T-helper 1 cell treated with Interleukin-12 subunit alpha and Interleukin-12 subunit beta and Interleukin-4 antibody, amounts not matched to agents 30 μg/mL and 1 μg/mL, for 36 hours (primary cell): ENCODE results near the gene NHLRC3.
"Not testable (repeated sequence)": the region's sequence is repeated elsewhere in the genome, so short reads cannot be mapped to it uniquely, and the experiment has no call there.

Source experiments
- H3K27ac Mint-ChIP-seq: one replicate; pipeline ENCODE4 v1.8.0; 2021; ENCODE audit warnings: mild to moderate bottlenecking, mixed read lengths
- H3K27me3 Mint-ChIP-seq: one replicate; pipeline ENCODE4 v1.8.0; 2021; ENCODE audit warnings: low read depth, mixed read lengths
- H3K36me3 Mint-ChIP-seq: one replicate; pipeline ENCODE4 v1.8.0; 2021; ENCODE audit warnings: low read depth, mixed read lengths
- H3K4me1 Mint-ChIP-seq: one replicate; pipeline ENCODE4 v1.8.0; 2021; ENCODE audit warnings: low read depth, mixed read lengths
- H3K4me3 Mint-ChIP-seq: one replicate; pipeline ENCODE4 v1.8.0; 2021; ENCODE audit warnings: mild to moderate bottlenecking, moderate library complexity, mixed read lengths
- H3K9me3 Mint-ChIP-seq: one replicate; pipeline ENCODE4 v1.8.0; 2021; ENCODE audit warnings: mixed read lengths

The NHLRC3 gene

DNA sequence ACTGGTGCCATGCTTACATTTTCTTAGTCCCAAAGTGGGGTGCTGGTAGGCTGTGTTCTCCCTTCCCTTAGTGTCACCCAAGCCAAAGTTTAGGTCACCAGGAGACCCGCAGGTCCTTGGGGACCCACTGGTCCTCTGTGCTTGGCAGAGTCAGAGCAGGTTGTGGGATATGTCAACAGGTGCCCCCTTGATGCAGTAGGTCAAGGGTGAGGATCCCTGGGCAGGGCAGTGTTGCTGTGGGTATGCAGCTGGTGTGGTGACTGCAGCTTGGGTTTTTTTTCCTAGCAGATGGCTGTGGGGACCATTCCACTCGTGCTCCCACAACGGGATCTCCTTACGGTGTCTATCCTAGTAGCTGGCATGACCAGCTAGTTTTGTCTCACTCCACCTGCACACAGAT lies 23.7 kb downstream of the NHLRC3 start:
- no peaks in the 10 kb centered on the region for H3K9me3 Mint-ChIP-seq
- no peak overlapping the region for H3K27ac Mint-ChIP-seq
- H3K27me3 Mint-ChIP-seq, result no peaks in the 10 kb centered on the region
- no peak overlapping the region for H3K4me3 Mint-ChIP-seq
- peaks cover 5% of the 10 kb centered on the region for H3K36me3 Mint-ChIP-seq
- H3K4me1 Mint-ChIP-seq, result peaks cover 6% of the 10 kb centered on the region

- Mint-ChIP-seq H3K27me3 (peaks cover 35% of the 10 kb centered on the region), H3K36me3 (no peaks in the 10 kb centered on the region), H3K4me3 (no peak overlapping the region), H3K9me3 (no peaks in the 10 kb centered on the region), H3K27ac (no peak overlapping the region), H3K4me1 (no peaks in the 10 kb centered on the region)
These were observed 34.6 kb downstream of the NHLRC3 start for GRCh38 chr13:39072842-39073241.

GRCh38 chr13:39073983-39074382 lies 35.7 kb downstream of the NHLRC3 start:
- Mint-ChIP-seq H3K27ac (no peak overlapping the region), H3K4me1 (no peaks in the 10 kb centered on the region), H3K27me3 (peaks cover 35% of the 10 kb centered on the region), H3K4me3 (no peak overlapping the region), H3K9me3 (no peaks in the 10 kb centered on the region), H3K36me3 (no peaks in the 10 kb centered on the region)

DNA sequence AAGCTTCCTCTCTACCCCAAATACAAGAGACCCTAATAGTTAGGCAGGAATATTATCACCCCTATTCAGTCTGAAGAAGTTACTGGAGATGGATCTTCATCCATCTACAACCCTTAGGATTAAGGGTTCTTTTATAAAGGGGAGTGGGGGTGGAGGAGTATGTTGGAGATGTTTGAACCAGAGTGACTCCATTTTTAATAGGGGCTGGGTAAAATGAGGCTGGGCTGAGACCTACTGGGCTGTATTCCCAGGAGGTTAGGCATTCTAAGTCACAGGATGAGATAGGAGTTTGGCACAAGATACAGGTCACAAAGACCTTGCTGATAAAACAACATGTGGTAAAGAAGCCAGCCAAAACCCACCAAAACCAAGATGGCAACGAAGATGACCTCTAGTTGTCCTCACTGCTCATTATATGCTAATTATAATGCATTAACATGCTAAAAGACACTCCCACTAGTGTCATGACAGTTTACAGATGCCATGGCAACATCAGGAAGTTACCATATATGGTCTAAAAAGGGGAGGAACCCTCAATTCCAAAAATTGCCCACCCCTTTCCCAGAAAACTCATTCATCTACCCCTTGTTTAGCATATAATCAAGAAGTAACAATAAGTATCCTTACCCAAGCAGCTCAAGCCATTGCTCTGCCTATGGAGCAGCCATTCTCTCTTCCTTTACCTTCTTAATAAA lies 48.1 kb downstream of the NHLRC3 start:
- H3K9me3 Mint-ChIP-seq, H3K36me3 Mint-ChIP-seq, H3K4me1 Mint-ChIP-seq, H3K4me3 Mint-ChIP-seq, H3K27me3 Mint-ChIP-seq, H3K27ac Mint-ChIP-seq: not testable (repeated sequence)

- Mint-ChIP-seq H3K4me3 (no peak overlapping the region), H3K27me3 (no peaks in the 10 kb centered on the region), H3K36me3 (no peaks in the 10 kb centered on the region), H3K4me1 (peaks cover 11% of the 10 kb centered on the region), H3K27ac (no peak overlapping the region), H3K9me3 (no peaks in the 10 kb centered on the region)
These were observed 53.3 kb downstream of the NHLRC3 start for GRCh38 chr13:39091586-39091985.

- H3K27ac Mint-ChIP-seq, result peak overlapping the region; percentile 43
- no peaks in the 10 kb centered on the region for H3K36me3 Mint-ChIP-seq
- peaks cover 11% of the 10 kb centered on the region for H3K4me1 Mint-ChIP-seq
- H3K27me3 Mint-ChIP-seq, result no peaks in the 10 kb centered on the region
- no peak overlapping the region for H3K4me3 Mint-ChIP-seq
- no peaks in the 10 kb centered on the region for H3K9me3 Mint-ChIP-seq
These were observed 57.2 kb downstream of the NHLRC3 start for GRCh38 chr13:39095500-39095899.

DNA sequence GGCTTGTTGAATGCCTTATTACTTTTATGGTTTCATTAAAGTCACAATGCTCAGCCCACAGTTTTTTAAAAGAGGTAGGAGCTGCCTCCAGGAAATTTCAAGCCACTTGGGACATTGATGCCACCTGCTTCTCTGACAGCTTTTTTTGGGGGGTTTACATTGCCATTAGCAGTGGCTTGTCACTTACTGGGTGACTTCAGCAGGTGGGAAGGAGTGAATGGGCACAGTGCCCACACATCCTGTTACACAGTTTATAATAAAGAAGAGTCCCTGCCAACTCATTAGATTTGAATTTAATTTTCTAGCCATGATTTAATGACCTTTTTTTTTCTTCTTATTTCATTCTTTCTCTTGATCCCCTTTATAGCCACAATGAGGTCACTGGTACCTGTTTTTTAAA lies 61.0 kb downstream of the NHLRC3 start:
- Mint-ChIP-seq H3K27ac (no peak overlapping the region), H3K9me3 (no peaks in the 10 kb centered on the region), H3K4me3 (no peak overlapping the region), H3K4me1 (peaks cover 8% of the 10 kb centered on the region), H3K36me3 (no peaks in the 10 kb centered on the region), H3K27me3 (no peaks in the 10 kb centered on the region)
